NCI-H748 (cell line): ENCODE data around the gene MYO5A.
A peak's percentile ranks its signal among the peaks of the same experiment; 100 is the strongest.
"Not testable (repeated sequence)": the region's sequence is repeated elsewhere in the genome, so short reads cannot be mapped to it uniquely, and the experiment has no call there.

Experiments
- DNase-seq: peaks from one replicate; lab custom pipeline; 2025; ENCODE audit not compliant: unreplicated experiment; lab: John Stamatoyannopoulos, UW

The MYO5A gene

GRCh38 chr15:52546031-52546751 is 17.5 kb upstream of the MYO5A start:
- DNase-seq: no peak

- no peak for DNase-seq
These were observed 11.8 kb upstream of the MYO5A start for GRCh38 chr15:52540374-52541012.

GRCh38 chr15:52537459-52537858 is 8.8 kb upstream of the MYO5A start:
- no peak for DNase-seq

GRCh38 chr15:52532427-52532826 is 3.7 kb upstream of the MYO5A start:
- DNase-seq: no peak

- no peak for DNase-seq
These were observed 1.3 kb upstream of the MYO5A start for GRCh38 chr15:52529940-52530339.

- DNase-seq: peak; percentile 58
These were observed 753 bp upstream of the MYO5A start for GRCh38 chr15:52529341-52529924.

- DNase-seq: peak; percentile 51
These were observed 643 bp downstream of the MYO5A start for GRCh38 chr15:52527911-52528563.

GRCh38 chr15:52527196-52527910 is 1.3 kb downstream of the MYO5A start:
- DNase-seq: no peak

- no peak for DNase-seq
These were observed 4.2 kb downstream of the MYO5A start for GRCh38 chr15:52524223-52525136.

- no peak for DNase-seq
These were observed 5.0 kb downstream of the MYO5A start for GRCh38 chr15:52523647-52524046.

GRCh38 chr15:52523192-52523591 is 5.5 kb downstream of the MYO5A start:
- DNase-seq: no peak

- DNase-seq: no peak
These were observed 7.0 kb downstream of the MYO5A start for GRCh38 chr15:52521682-52522081.

GRCh38 chr15:52520421-52520820 is 8.3 kb downstream of the MYO5A start:
- DNase-seq: no peak

GRCh38 chr15:52518487-52519371 is 10.0 kb downstream of the MYO5A start:
- DNase-seq: no peak

- DNase-seq: no peak
These were observed 11.7 kb downstream of the MYO5A start for GRCh38 chr15:52517014-52517413.

- no peak for DNase-seq
These were observed 13.3 kb downstream of the MYO5A start for GRCh38 chr15:52515343-52515742.

- DNase-seq: no peak
These were observed 14.2 kb downstream of the MYO5A start for GRCh38 chr15:52514482-52514881.

GRCh38 chr15:52512869-52513268 is 15.8 kb downstream of the MYO5A start:
- not testable (repeated sequence) for DNase-seq

- no peak for DNase-seq
These were observed 17.6 kb downstream of the MYO5A start for GRCh38 chr15:52511084-52511483.
